T-helper 1 cell (primary cell): ENCODE measurements around the gene CIAO2A.
A peak's percentile ranks its signal among the peaks of the same experiment; 100 is the strongest.
"Not testable (repeated sequence)": the region's sequence is repeated elsewhere in the genome, so short reads cannot be mapped to it uniquely, and the experiment has no call there.

Source experiments
- DNase-seq, 5 donors: peaks; one replicate each; pipeline ENCODE4 v3.0.0-alpha.2; 2012 to 2020
- total RNA-seq, 4 donors: gene quantifications; one replicate each; lab custom pipeline; 2026; lab: John Stamatoyannopoulos, UW

The CIAO2A gene, protein sequence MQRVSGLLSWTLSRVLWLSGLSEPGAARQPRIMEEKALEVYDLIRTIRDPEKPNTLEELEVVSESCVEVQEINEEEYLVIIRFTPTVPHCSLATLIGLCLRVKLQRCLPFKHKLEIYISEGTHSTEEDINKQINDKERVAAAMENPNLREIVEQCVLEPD
- 11.5 to 18.0 (median 13.1) reads per million in 4 donors for total RNA-seq

DNA sequence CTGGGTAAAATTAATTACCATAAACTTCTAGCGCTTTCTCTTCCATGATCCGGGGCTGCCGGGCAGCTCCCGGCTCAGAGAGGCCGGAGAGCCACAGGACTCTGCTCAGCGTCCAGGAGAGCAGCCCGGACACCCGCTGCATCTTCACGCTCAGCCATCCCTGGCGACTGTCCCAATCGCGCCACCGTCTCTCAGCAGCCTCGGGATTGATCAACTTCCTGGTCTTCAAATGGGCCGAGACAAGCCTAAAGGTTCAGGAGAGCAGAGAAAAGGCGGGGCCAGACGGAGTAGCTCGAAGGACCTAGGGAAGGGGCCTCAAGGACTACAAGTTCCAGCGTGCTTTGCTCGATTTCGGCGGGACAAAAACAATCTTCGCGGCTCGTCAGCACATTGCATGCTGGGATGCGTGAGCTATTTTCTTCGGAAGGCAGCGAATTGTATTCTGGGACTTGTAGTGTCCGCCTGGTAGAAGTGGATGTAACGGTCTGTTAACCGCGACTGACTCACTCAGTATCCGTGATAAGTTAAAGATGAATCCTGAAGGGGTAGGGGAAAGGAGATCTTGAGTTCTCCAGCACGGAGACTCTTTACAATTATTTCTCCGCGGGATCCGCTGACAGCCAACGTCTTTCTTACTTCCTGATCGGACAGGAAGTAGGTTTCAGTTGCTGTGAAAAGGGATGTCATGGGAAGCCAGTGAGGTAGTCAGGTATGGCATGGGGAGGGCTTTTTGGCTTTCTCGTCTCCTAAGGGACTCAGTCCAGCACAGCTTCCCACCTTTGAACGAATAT is at the start of gene CIAO2A:
Gene CIAO2A, minus strand, starts transcription at position 212 of the 791 bp plus-strand sequence. Its CDS starts 70 bp downstream, at position 142.
- DNase-seq: peak; percentile 77 to 99 (median 87)

DNA sequence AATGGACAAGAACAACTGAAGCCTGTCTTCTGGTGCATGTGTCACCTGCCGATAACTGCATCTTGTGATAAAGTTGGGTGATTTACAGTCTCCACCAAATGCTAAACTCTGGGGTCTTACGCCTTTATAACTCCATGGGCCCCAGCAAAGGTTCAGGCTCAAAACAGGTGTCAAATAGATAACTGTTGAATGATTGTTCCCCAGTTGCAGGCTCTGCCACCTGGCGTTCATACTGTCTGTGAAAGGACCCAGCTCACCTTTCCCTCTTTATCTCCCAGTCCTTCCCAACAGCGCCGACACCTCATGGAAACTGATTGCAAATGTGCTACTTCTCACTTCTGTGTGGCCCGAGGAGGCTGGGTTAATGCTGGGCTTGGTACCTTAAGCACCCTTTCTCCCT is 49.6 kb upstream of the CIAO2A start:
- DNase-seq: no peak

DNA sequence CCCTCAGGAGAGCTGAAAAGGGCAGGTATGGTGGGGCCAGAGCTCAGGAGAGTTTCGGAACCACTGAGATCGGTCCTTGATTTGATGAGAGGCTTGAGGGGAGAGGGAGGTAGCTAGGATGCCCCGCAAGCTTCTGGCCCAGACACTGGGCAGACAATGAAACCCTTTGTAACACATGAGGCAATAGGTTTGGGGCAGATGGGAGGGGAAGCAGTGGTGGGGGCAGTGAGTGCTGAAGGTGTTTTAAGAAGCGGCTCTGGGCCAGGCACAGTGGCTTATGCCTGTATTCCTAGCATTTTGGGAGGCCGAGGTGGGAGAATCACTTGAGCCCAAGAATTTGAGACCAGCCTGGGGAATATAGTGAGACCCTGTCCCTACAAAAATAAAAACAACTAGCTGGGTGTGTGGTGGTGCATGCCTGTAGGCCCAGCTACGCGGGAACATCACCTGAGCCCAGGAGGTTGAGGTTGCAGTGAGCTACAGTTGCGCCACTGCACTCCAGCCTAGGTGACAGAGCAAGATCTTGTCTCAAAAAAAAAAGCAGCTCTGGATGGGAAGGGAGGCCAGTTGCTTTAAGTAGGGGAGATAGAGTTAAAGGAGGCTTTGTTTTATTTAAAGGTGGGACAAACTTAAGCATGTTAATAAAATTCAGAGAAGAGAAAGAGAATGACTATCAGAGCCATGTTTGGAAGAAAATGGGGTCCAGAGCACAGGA is 48.3 kb upstream of the CIAO2A start:
- no peak for DNase-seq

DNA sequence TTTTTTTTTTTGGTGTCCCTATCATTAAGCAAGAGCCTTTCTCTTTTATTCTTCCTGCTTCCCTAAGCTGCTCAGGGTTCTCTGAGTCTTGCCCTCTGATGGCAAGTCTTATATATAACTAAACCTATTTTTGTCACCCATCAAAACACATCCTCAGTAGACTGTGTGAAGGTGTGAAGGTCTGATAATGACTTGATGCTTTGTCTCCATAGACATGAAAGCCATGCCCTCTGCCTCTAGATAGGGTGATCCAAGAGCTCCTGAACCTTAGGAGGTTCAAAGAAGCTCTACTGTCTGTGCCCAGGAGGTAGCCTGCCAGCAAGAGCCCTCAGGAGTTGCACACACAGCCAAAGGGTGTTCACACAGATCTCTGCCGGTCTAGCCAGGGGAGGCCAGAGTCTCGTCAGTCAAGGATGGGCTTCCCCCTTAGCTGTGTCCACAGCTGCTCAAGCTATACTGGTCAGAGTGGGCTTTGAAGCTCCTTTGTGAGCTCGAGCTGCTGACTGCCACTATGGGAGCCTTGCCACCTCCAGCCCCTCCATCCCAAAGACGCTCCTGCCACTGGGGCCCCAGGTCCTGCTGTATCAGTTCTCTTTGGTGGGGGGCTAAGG is 44.8 kb upstream of the CIAO2A start:
- DNase-seq: no peak

DNA sequence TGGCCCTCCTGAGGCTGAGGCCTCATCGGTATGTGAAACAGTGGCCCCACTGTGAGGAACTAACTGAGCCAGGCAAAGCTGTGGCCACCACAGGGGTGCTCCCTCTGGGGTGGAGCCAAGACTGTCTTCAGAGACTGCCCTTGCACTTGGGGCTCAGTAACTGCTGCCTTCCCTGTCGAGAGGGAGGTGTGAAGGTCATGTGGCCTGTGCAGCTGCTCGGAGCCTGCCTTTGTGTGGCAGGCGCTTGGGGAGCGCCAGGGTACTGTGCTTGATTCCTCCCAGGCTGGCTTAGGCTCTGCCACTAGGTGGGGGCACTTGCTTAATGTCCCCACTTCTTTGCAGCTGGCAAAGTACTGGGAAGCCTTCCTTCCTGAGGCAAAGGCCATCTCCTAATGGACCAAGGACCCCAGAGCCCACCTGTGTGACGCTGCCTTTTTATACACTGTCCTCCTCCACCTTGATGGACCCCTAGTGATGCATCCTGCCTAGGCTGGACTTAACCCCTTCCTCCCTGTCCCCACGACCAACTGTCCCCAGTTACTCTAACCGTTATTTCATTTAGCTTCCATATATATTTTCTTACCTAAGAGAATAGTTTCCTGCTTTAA is 43.7 kb upstream of the CIAO2A start:
- DNase-seq: no peak

DNA sequence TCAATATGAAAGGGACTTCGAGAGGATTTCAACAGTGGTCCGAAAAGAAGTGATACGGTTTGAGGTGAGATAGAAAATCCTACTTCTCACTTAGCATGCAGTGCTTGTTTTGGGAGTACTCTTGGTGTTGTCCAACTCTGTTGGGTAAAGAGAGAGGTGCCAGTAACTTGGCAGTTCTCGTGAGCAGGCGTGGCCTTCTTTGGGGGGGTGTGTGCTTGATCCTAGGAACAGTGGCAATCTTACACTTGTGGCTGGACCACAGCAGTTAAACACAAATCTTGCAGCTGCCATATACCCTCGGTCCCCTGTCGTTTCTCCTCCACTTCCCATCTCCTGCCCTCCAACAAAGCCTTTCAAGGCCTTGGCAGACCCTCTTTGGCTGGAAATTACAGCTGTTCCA is 42.7 kb upstream of the CIAO2A start:
- DNase-seq: no peak

DNA sequence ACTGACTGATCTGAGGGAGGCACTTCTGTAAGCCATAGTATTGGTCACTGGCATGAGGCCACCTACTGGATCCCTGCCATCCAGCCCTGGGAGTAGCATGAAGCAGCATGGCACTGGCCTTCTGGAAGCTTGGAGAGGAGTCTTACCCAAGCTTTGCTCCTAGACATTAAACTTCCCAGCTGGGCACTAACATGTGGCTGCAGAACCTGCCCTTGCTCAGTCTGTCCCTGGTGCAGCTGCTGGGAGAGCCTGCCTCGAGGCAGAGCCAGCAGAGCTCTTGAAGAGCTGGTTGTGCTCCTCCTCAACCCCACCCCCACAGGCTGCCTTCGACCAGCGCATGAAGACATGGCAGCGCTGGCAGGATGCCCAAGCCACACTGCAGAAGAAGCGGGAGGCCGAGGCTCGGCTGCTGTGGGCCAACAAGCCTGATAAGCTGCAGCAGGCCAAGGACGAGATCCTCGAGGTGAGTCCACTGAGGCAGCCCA is 40.7 kb upstream of the CIAO2A start:
- DNase-seq: no peak

DNA sequence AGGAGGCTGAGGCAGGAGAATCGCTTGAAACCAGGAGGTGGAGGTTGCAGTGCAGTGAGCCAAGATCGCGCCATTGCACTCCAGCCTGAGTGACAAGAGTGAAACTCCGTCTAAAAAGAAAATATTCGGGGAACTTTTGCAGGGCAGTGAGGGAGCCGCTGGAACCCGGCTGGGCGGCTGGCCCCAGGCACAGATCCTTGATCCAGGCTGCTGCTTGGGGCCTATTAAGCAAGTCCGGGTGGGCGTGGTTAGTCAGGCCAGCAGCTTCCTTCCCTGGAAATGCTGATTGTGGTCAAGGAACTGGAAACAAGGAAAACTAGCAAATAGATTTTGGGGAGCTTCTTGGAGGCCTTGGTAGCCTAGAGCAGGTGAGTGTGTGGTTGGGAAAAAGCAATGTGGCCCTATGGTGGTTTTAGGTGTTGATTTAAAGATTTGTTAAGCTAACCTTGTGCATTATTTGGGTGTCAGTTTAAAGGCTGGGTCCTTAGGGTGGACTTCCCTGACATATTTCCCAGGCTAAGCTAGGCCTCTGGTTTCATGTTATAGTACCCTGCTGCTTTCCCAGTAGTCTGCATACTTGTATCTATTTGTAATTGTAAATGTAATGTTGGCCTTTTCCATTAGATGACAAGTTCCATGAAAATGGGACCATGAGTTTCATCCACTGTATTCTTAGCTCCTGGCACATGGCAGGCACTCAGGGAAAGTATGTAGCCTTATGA is 40.1 kb upstream of the CIAO2A start:
- no peak for DNase-seq

DNA sequence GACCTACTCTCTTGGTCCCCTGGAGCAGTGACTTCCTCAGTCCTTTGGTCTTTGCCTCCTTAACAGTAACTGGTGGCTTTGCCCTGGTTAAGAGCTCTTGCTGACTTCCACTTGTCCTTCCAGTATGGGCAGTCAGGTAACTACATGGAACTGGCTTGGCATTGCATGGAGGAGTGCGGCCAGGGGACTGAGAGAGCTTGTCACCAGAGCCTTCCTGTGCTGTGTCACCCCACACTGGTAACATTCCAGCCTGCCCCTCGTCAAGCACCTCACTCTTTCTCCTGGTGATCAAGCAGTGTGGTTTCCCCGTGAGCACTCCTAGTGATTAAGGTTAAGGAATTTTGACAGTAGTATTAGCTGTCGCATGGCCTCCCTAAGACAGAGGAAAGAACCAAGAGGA is 38.6 kb upstream of the CIAO2A start:
- no peak for DNase-seq

DNA sequence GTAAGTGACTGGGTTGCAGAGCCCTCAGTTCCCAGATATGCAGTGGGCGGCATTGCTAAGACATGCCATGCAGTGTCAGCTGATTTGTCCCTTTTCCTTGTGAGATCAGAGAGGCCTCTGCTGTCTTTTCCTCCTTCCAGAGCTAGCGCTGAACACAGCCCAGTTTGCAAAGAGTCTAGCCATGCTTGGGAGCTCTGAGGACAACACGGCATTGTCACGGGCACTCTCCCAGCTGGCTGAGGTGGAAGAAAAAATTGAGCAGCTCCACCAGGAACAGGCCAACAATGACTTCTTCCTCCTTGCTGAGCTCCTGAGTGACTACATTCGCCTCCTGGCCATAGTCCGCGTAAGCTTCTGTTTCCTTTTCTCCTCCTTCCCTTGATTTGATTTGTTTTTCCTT is 37.9 kb upstream of the CIAO2A start:
- DNase-seq: no peak

DNA sequence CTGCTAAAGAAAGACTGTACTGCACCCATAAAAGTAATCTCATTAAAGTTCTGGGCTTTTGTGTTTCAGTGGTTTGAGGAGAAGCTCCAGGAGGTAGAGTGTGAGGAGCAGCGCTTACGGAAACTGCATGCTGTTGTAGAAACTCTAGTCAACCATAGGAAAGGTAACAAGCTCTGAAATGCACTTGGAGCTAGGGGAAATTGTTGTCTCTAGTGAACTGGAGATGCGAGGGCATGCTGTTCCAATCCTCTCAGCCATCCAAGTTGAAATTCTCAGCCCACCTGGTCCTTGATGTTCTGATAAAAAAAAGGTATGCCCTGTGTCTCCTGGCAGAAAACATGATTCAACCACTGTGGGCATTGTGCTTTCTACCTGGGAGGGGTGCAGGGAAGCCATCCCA is 36.5 kb upstream of the CIAO2A start:
- no peak for DNase-seq

DNA sequence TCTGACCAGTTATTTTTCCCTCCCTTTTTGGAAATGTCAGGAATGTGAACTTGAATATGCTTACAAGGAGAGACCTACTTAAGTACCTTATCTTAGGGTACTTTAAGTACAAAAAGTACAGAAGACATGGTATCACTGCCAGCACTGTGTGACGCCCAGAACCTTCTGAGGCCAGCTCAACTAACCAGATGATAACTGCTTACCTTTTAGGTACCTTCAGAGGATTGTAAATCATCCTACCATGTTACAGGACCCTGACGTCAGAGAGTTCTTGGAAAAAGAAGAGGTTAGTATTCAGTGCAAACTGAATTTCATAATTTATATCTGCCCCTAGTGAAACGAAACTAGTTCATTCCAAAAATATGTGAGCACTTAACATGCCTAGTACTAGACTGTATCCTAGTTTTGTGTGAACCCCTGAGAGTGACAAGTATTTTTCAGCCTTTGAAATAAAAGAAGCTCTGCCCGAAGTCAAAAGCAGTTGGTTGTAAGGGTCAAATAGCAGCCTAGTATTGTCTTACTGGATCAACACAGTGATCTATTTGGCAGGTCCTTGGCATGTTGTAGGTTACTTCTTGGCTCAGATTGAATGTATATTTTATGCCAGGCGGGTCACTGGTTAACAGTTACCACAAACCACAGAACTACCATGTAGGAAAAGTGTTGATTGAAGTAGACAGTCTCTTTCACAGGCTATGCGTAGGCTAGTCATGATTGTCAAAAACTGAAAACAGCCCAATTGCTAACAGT is 34.1 kb upstream of the CIAO2A start:
- no peak for DNase-seq

DNA sequence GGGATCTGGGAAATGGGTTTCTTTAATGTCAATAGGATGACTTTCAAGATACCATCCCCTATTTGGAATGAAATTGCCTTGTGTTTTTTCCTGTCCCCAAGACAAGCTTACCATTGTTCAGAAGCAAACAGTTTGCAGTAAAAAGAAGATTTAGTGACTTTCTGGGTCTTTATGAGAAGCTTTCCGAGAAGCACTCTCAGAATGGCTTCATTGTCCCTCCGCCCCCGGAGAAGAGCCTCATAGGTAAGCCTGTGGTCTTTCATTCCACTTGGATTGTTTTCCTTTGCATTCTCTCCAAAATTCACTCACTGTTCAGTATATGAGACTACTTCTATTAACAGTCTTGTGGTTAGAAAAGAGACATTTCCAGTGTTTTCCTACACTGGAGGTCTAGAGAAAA is 32.3 kb upstream of the CIAO2A start:
- DNase-seq: no peak

DNA sequence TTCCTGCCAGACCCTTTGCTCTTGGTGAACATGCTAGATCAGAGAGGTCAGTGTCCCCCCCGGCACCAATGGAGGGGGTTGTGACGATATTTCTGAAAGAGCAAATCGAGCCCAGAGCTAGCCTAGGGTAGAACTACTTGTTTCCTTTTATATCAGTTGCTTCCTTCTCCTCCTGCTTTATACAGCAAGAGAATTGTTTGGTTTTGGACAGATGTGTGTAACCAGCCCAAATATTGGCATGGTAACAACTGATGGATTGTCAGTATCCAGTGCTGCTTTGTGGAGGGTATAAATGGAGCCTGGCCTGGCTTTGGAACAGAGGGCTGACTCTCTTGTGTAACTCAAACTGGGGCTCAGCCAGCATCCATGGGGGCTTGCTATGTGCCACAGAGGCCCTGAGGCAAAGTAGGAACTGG is 29.3 kb upstream of the CIAO2A start:
- no peak for DNase-seq

DNA sequence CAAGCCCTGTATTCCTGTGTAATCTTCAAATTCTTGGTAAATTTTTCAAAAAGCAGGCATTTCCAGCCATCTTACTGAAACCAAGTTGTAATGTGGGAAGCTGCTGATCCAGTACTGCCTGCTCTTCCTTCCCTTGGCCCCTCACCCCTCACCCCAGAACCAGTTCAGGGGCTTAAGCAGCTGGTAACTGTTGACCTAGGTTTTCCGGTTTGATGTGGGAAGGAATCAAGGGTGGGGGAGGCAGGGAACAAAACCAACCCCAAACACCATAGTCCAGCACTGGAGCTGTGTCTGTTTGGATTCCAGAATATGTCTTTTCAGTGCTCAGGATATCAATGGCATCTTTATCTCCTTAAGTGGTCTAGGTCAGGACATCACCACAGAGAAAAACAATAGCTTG is 28.8 kb upstream of the CIAO2A start:
- no peak for DNase-seq

DNA sequence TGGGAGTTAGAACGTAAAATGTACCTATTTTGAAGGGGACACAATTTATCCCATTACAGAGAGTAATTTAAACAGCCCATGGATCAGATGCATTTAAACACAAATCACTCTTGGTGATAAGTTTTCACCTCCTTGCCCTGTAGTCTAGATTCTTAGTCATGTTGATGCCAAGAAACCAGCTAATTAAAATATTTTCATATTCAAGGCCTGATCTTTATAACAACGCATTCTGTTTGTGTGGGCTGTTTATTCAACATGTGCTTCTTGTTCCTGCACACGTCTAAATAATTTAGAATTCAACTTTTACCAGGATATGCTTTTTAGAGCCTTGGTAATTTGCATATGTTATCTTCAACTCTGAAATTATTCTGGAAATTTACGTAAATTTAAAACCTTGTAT is 28.0 kb upstream of the CIAO2A start:
- DNase-seq: no peak

DNA sequence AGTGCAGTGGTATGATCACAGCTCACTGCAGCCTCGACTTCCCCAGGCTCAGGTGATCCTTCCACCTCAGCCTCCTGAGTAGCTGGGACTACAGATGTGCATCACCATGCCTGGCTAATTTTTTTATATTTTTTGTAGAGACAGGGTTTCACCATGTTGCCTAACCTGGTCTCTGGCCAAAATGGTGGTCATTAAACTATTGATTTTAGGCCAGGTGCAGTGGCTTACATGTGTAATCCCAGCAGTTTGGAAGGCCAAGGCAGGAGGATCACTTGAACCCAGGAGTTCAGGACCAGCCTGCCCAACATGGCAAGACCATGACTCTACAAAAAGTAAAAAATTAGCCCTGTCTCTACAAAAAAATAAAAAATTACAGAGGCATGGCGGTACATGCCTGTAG is 26.7 kb upstream of the CIAO2A start:
- not testable (repeated sequence) for DNase-seq

DNA sequence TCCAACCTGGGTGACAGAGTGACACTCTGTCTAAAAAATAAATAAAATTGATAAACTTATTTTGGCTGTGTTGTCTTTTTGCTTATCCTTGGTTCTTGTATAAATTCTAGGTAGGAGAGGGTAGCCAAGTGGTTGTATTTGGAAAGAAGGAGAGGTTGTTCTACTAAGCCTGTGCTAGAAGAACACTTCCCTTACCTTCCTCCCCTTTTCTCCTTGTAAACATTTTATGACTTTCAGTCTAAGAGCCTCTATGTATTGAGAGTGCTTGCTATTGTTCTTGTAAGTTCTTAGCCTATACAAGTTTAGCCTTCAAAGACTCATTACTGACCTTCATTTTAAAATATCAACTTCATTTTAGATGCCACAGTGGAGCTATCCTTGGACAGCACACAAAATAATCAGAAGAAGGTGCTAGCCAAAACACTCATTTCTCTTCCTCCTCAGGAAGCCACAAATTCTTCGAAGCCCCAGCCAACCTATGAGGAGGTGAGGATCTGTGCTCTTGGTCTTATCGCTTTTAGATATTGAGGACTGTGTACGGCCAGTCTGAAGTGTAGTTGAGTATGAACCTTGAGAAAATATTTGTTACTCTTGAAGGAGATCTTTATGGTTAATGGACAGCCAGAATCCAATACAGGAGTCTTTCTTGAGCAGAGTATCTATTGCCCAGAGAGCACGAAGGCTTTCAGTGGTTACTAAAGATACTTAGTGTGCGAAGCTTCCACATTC is 24.3 kb upstream of the CIAO2A start:
- no peak for DNase-seq

DNA sequence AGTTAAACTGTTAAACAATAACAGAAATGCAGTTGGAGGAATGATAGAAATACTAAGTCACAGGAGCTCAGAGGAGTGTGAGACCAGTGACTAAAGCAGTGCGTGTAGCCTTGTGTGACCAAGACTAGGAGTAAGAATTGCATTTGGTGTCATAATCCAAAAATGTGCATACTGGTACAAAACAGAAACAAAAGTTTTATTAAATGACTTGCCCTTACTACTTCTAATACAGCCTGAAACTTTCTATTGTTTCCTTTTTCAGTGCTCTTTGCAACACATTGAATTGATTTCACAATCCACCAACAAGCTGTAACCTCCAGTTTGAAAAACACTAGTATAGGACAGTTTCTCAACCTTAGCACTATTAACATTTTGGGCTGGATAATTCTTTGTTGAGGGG is 19.3 kb upstream of the CIAO2A start:
- peak in 1 of 5 donors; percentile 53 for DNase-seq

DNA sequence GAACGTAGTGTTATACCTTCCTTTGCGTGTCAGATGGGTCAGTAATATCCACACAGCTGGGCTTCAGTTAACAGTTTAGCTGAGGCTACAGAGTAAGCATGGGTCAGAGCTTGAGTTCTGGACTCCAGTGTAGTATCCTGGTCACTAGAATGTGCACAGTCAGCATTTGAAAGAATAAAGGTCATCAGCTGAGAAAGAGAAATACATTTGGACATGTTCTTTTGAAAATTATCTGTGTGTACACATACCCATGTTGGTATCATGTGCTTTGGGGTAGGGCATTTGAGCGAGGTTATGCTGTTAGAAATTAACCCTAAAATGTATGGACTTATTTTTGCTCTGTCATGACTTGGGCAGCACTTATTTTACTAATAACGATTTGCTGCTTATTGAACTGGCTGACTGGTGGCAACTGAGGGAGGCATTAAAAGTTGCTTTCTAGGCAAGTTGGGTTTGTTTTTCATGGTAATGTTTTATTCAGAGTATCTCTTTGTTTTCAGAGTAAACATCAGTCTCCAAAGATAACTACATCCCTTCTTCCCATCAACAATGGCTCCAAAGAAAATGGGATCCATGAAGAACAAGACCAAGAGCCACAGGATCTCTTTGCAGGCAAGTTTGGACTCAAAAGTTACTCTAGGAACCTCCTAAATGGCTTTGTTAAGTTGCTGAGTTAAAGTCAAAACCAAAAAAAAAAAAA is 18.6 kb upstream of the CIAO2A start:
- DNase-seq: no peak
